HFF-Myc (cell line): ENCODE results near the gene IRF1.

ENCODE experiments used
- DNase-seq: peaks from one replicate; pipeline ENCODE4 v3.0.0-alpha.2; 2011; ENCODE audit warnings: low read depth; ENCODE audit errors: extremely low read depth
- H3K4me3 ChIP-seq: replicated peaks from 2 replicates; pipeline ENCODE4 v1.5.1; 2011; ENCODE audit warnings: low read depth, mild to moderate bottlenecking, control low read depth, low read length
- CTCF ChIP-seq: IDR thresholded peaks from 2 replicates; pipeline ENCODE4 v1.5.1; 2012; ENCODE audit warnings: mild to moderate bottlenecking, low read depth, low read length, control low read depth; ENCODE audit errors: missing control alignments

IRF1 gene

GRCh38 chr5:132464156-132464939 lies 26.2 kb downstream of the IRF1 start:
- no peak overlapping the region for H3K4me3 ChIP-seq
- DNase-seq: no peak
- TF ChIP-seq CTCF: no peak

- no peak overlapping the region for H3K4me3 ChIP-seq
- no peak for TF ChIP-seq CTCF
- no peak for DNase-seq
These were observed 26.8 kb downstream of the IRF1 start for GRCh38 chr5:132463811-132464155.

GRCh38 chr5:132462856-132463745 lies 27.5 kb downstream of the IRF1 start:
- H3K4me3 ChIP-seq: no peak overlapping the region
- TF ChIP-seq CTCF: no peak
- no peak for DNase-seq

- TF ChIP-seq CTCF: no peak
- no peak overlapping the region for H3K4me3 ChIP-seq
- no peak for DNase-seq
These were observed 28.2 kb downstream of the IRF1 start for GRCh38 chr5:132462333-132462732.

- TF ChIP-seq CTCF: no peak
- no peak for DNase-seq
- no peak overlapping the region for H3K4me3 ChIP-seq
These were observed 29.0 kb downstream of the IRF1 start for GRCh38 chr5:132461569-132462070.

GRCh38 chr5:132460846-132461568 lies 29.6 kb downstream of the IRF1 start:
- no peak for DNase-seq
- no peak overlapping the region for H3K4me3 ChIP-seq
- TF ChIP-seq CTCF: no peak
